GM19099 (cell line): ENCODE measurements around the gene SPAG4.

ENCODE experiments used
- POLR2A ChIP-seq: IDR thresholded peaks from 3 replicates; pipeline ENCODE4 v1.6.1; 2011; ENCODE audit warnings: low read depth; ENCODE audit not compliant: insufficient read length; ENCODE audit errors: extremely low read depth

SPAG4 gene

GRCh38 chr20:35654415-35654814 is 38.8 kb downstream of the SPAG4 start:
- TF ChIP-seq POLR2A, result no peak

- no peak for TF ChIP-seq POLR2A
Measured at GRCh38 chr20:35657271-35657670, 41.6 kb downstream of the SPAG4 start.

- TF ChIP-seq POLR2A, result no peak
Measured at GRCh38 chr20:35660122-35660937, 44.7 kb downstream of the SPAG4 start.

GRCh38 chr20:35661053-35661452 is 45.4 kb downstream of the SPAG4 start:
- TF ChIP-seq POLR2A, result no peak

GRCh38 chr20:35661908-35662307 is 46.3 kb downstream of the SPAG4 start:
- TF ChIP-seq POLR2A, result no peak

GRCh38 chr20:35662551-35662950 is 46.9 kb downstream of the SPAG4 start:
- no peak for TF ChIP-seq POLR2A

GRCh38 chr20:35663516-35664465 is 48.2 kb downstream of the SPAG4 start:
- TF ChIP-seq POLR2A, result peak; percentile 36

GRCh38 chr20:35664466-35665206 is 49.0 kb downstream of the SPAG4 start, which contains the start of the genes CPNE1 and RBM12:
Gene CPNE1, minus strand, starts transcription at chr20:35664900. Its CDS starts 31,977 bp downstream, at chr20:35632923.
Gene RBM12, minus strand, starts transcription at chr20:35664900. Its CDS starts 9,578 bp downstream, at chr20:35655322.
- TF ChIP-seq POLR2A, result peak; percentile 98

GRCh38 chr20:35665949-35666288 is 50.3 kb downstream of the SPAG4 start:
- no peak for TF ChIP-seq POLR2A

GRCh38 chr20:35669221-35669620 is 53.6 kb downstream of the SPAG4 start:
- no peak for TF ChIP-seq POLR2A

- TF ChIP-seq POLR2A, result no peak
Measured at GRCh38 chr20:35669681-35670080, 54.1 kb downstream of the SPAG4 start.
